EL (cell line): ENCODE measurements around the gene CEP126.
"Not testable (repeated sequence)": the region's sequence is repeated elsewhere in the genome, so short reads cannot be mapped to it uniquely, and the experiment has no call there.

ENCODE experiments used
- DNase-seq: peaks from one replicate; pipeline ENCODE4 v3.0.0-alpha.2; 2016

The CEP126 gene

GRCh38 chr11:101929294-101929915, 14.6 kb downstream of the CEP126 start:
- no peak for DNase-seq

- no peak for DNase-seq
These were observed 16.9 kb downstream of the CEP126 start for GRCh38 chr11:101931692-101932091.

- no peak for DNase-seq
These were observed 26.2 kb downstream of the CEP126 start for GRCh38 chr11:101940901-101941520.

- DNase-seq: no peak
These were observed 30.1 kb downstream of the CEP126 start for GRCh38 chr11:101944923-101945322.

- no peak for DNase-seq
These were observed 30.6 kb downstream of the CEP126 start for GRCh38 chr11:101945448-101945847.

GRCh38 chr11:101949680-101950220, 34.9 kb downstream of the CEP126 start:
- DNase-seq: no peak

GRCh38 chr11:101955278-101955677, 40.5 kb downstream of the CEP126 start:
- no peak for DNase-seq

GRCh38 chr11:101955701-101956100, 40.9 kb downstream of the CEP126 start:
- DNase-seq: no peak

GRCh38 chr11:101960231-101960630, 45.4 kb downstream of the CEP126 start:
- DNase-seq: no peak

GRCh38 chr11:101964200-101964599, 49.4 kb downstream of the CEP126 start:
- DNase-seq: not testable (repeated sequence)

GRCh38 chr11:101974255-101974654, 59.4 kb downstream of the CEP126 start:
- DNase-seq: peak; percentile 6

- DNase-seq: no peak
These were observed 60.0 kb downstream of the CEP126 start for GRCh38 chr11:101974771-101975170.

- DNase-seq: no peak
These were observed 60.9 kb downstream of the CEP126 start for GRCh38 chr11:101975734-101976133.

- DNase-seq: no peak
These were observed 72.6 kb downstream of the CEP126 start for GRCh38 chr11:101987370-101987769.

- no peak for DNase-seq
These were observed 78.4 kb downstream of the CEP126 start for GRCh38 chr11:101993172-101993571.

- not testable (repeated sequence) for DNase-seq
These were observed 79.3 kb downstream of the CEP126 start for GRCh38 chr11:101994052-101994469.

GRCh38 chr11:101996111-101996510, 81.3 kb downstream of the CEP126 start:
- no peak for DNase-seq

- no peak for DNase-seq
These were observed 87.0 kb downstream of the CEP126 start for GRCh38 chr11:102001657-102002338.

GRCh38 chr11:102004220-102004619, 89.4 kb downstream of the CEP126 start:
- no peak for DNase-seq

- no peak for DNase-seq
These were observed 90.5 kb downstream of the CEP126 start for GRCh38 chr11:102005306-102005705.

GRCh38 chr11:102006835-102007566, 92.2 kb downstream of the CEP126 start:
- no peak for DNase-seq

- DNase-seq: peak; percentile 49
These were observed 93.0 kb downstream of the CEP126 start for GRCh38 chr11:102007567-102008437.
